Memory B cell (primary cell): ENCODE results near the gene LY9.
A peak's percentile ranks its signal among the peaks of the same experiment; 100 is the strongest.

Experiments used
- ATAC-seq: fragments of 150-1000 bp; cut with Tn5 transposase; 2 replicates; pipeline ENCODE4 v1.10.0; 2021; ENCODE audit warnings: low read depth, mild to moderate bottlenecking, moderate library complexity
- DNase-seq, 2 donors: peaks; one replicate each; pipeline ENCODE4 v3.0.0; 2022; ENCODE audit warnings: low spot score in 2 of 2
- H3K27ac Mint-ChIP-seq: one replicate; pipeline ENCODE4 v1.8.0; 2022; ENCODE audit warnings: mild to moderate bottlenecking, moderate library complexity, mixed read lengths
- H3K27me3 Mint-ChIP-seq: one replicate; pipeline ENCODE4 v1.8.0; 2022; ENCODE audit warnings: mixed read lengths
- H3K36me3 Mint-ChIP-seq: one replicate; pipeline ENCODE4 v1.8.0; 2022; ENCODE audit warnings: mild to moderate bottlenecking, mixed read lengths
- H3K4me1 Mint-ChIP-seq: one replicate; pipeline ENCODE4 v1.8.0; 2022; ENCODE audit warnings: mixed read lengths
- H3K4me3 Mint-ChIP-seq: one replicate; pipeline ENCODE4 v1.8.0; 2022; ENCODE audit warnings: mild to moderate bottlenecking, moderate library complexity, mixed read lengths
- H3K9me3 Mint-ChIP-seq: one replicate; pipeline ENCODE4 v1.8.0; 2022; ENCODE audit warnings: mixed read lengths

LY9 gene

DNA sequence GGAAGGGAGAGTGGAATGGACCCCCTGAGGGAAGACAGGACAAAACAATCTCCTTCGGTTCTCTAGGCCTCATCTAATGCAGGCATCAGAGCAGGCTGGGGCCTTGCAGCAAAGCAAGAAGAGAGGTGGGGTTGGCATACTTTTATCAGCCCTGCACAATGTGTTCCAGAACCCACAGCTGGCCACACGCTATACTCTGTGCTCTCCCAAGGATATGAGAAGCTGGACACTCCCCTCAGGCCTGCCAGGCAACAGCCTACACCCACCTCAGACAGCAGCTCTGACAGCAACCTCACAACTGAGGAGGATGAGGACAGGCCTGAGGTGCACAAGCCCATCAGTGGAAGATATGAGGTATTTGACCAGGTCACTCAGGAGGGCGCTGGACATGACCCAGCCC lies 27.3 kb downstream of the LY9 start:
- Mint-ChIP-seq H3K36me3 (peaks cover 45% of the 10 kb centered on the region), H3K4me3 (no peak overlapping the region), H3K9me3 (no peaks in the 10 kb centered on the region), H3K27me3 (no peaks in the 10 kb centered on the region), H3K27ac (peak overlapping the region; percentile 62), H3K4me1 (no peaks in the 10 kb centered on the region)
- ATAC-seq (no peak), DNase-seq (no peak)

DNA sequence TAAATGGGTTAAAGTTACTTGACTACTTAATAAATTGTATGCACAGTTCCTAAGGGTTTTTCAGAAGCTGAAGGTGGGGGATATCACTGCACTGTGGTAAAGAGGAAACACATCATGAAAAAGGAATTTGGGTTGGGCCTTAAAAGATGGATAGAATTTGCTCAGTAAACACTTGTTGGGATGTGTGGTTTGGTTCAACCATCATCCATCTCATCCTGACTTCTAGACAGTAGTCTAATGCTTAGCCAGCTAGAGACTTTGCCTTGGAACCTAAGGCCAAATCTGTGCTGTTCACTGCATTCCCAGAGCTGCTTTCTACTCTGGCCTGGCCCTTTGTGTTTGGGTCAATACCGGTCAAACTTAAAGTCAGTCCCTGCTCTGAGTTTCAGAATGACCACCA lies 30.6 kb downstream of the LY9 start:
- peak overlapping the region; percentile 21 for H3K27ac Mint-ChIP-seq
- H3K4me3 Mint-ChIP-seq: no peak overlapping the region
- H3K36me3 Mint-ChIP-seq: peaks cover 33% of the 10 kb centered on the region
- no peaks in the 10 kb centered on the region for H3K9me3 Mint-ChIP-seq
- no peaks in the 10 kb centered on the region for H3K27me3 Mint-ChIP-seq
- DNase-seq (no peak), ATAC-seq (no peak)
- H3K4me1 Mint-ChIP-seq: peaks cover 8% of the 10 kb centered on the region

DNA sequence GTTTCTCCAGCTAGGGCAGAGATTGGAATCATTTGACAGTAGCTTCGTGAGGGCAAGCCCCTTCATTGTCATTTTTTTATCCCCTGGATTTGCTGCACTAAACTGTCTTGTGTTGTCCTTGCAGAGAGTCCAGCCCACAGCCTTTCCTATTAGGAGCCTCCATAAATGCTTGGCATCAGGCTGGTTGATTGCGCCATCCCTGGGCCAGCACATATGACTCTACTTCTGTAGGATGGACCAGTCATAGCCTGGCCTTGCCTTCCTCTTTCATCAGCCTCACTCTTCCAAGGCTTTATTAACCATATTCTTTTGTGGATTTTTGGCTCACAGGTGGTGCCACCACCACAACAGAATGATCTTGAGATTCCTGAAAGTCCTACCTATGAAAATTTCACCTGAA lies 31.4 kb downstream of the LY9 start:
- Mint-ChIP-seq H3K9me3 (no peaks in the 10 kb centered on the region), H3K36me3 (peaks cover 25% of the 10 kb centered on the region), H3K4me3 (no peak overlapping the region), H3K27me3 (no peaks in the 10 kb centered on the region), H3K4me1 (peaks cover 8% of the 10 kb centered on the region), H3K27ac (peak overlapping the region; percentile 80)
- no peak for DNase-seq
- no peak for ATAC-seq

DNA sequence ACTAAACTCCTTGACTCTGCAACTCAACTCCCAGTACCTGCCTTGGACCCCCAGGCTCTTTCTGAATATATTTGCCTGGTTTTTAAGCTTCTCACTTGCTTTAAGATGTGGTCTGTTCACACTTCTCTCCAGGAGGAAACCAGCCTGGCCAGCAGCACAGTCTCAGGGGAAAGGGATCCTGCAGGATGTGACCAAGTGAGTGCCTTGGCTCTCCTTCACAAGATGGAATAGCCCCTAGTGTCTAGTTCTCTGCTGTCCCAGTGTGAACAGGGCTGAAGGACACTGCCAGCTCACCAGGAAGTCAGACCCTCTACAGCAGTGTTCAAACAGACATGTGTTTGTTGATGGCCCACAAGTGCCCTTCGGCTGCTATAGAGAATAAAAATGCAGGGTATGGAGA lies 33.8 kb downstream of the LY9 start:
- DNase-seq (no peak), ATAC-seq (no peak)
- Mint-ChIP-seq H3K4me3 (no peak overlapping the region), H3K9me3 (no peaks in the 10 kb centered on the region), H3K27me3 (no peaks in the 10 kb centered on the region), H3K36me3 (peaks cover 19% of the 10 kb centered on the region), H3K4me1 (peaks cover 9% of the 10 kb centered on the region), H3K27ac (peak overlapping the region; percentile 80)

DNA sequence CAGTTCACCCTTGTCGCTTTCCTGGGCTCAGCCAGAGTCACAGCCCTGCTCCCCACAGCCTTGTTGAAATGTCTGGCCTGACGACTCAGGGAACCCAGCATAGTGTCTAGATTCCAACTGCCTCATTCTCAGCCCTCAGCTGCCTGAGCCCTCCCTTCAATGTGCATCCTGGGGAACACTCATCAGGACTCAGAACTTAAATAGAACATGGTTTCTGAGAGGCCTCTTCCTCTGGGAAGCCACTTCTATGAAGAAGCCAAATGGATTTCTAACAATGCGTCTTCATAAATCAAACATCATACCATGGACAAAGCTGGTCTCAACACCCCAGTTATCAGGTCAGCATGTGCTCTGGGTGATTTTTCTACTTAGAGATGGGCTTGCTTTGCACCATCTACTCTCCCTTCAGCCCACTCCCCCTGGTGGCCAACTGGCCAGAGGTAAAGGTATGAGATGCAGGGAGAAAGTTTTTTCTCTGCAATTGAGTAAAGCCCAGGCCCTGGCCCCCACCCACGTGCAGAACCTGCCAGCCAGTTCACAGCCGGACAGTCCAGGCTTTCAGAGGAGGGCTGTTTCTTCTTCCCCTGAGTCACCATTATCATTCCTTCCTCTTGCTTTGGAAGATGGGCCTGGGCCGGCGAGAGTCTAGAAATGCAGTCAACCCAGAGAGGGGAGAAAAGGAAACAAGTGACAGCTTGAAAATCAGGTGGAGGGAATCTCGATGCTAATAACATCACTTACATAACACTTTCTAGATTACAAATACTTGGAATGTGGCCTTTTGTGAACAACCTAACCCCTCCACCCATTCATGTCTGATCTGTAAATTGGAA lies 34.6 kb downstream of the LY9 start:
- ATAC-seq: peak; percentile 94
- H3K27ac Mint-ChIP-seq: peak overlapping the region; percentile 80
- H3K4me3 Mint-ChIP-seq: no peak overlapping the region
- H3K4me1 Mint-ChIP-seq: peaks cover 14% of the 10 kb centered on the region
- no peaks in the 10 kb centered on the region for H3K9me3 Mint-ChIP-seq
- no peaks in the 10 kb centered on the region for H3K27me3 Mint-ChIP-seq
- peak; percentile 74 to 76 for DNase-seq
- peaks cover 19% of the 10 kb centered on the region for H3K36me3 Mint-ChIP-seq

DNA sequence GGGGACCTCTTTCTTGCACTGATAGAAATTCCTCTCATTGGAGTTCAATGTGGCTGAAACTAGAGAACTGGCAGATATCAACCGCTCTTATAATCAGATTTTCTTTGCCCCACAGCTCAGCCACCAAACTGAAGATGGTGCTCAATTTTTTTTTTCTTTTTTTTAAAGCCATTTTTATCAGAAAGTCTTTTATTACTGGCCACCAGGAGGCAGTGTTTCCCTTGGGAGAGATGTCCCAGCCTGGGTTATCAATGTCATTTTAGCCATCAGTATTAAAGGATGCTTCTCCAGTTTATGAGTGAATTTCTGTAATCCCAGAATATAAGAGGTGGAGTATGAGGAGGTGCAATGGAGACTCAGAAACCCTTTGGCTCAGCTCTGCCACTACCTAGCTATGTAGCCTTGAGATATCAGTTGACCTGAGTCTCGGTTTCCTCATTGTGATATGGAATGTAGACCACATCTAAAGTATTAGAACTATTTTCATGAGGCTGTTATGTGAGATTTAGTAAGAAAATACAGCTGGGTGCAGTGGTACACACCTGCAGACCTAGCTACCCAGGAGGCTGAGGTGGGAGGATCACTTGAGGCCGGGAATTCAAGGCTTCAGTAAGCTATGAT lies 39.1 kb downstream of the LY9 start:
- H3K36me3 Mint-ChIP-seq: peaks cover 1% of the 10 kb centered on the region
- H3K4me3 Mint-ChIP-seq: no peak overlapping the region
- peaks cover 36% of the 10 kb centered on the region for H3K4me1 Mint-ChIP-seq
- ATAC-seq (no peak), DNase-seq (peak in 1 of 2 donors; percentile 37)
- no peaks in the 10 kb centered on the region for H3K27me3 Mint-ChIP-seq
- H3K9me3 Mint-ChIP-seq: no peaks in the 10 kb centered on the region
- H3K27ac Mint-ChIP-seq: peak overlapping the region; percentile 35

DNA sequence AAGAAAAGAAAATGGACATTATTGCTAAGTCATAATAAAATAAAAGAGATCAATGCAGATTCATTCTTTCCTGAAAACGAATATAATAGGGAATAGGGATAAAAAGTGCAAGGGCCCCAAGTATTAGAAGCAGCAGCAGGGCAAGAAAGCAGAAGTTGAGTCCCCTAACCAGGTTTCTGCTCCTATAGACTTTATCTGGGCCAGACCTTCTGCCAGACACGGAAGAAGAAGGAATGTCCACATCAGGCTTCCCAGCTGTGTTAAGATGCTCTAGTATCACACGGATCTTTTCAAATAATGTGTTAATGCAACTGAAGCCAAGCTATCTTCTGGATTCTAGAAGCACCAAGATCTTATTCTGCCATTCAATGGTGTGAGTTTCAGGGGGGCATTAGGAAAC lies 39.8 kb downstream of the LY9 start:
- DNase-seq (no peak), ATAC-seq (no peak)
- H3K9me3 Mint-ChIP-seq: no peaks in the 10 kb centered on the region
- no peak overlapping the region for H3K4me3 Mint-ChIP-seq
- H3K27me3 Mint-ChIP-seq: no peaks in the 10 kb centered on the region
- peak overlapping the region; percentile 87 for H3K27ac Mint-ChIP-seq
- peaks cover 33% of the 10 kb centered on the region for H3K4me1 Mint-ChIP-seq
- no peaks in the 10 kb centered on the region for H3K36me3 Mint-ChIP-seq

DNA sequence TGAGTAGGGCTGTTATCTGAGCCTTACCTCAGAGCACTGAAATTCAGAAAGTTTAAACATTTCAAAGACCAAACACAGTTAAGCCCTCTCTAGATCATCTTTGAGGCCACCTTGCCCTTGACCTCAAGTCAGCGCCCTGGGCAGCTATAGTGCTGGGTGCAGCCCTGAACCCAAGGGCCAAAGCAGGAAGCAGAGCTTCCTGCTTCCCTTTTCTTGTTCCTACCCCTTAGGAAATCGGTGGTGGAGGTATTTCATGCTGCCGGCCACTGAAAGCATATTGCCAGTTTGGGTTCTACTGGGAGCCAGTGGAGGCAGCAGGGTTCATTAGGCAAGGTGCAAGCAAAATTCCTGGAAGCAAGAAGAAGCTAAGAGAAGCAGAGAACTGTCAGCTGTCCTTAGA lies 40.6 kb downstream of the LY9 start:
- no peak for ATAC-seq
- H3K36me3 Mint-ChIP-seq: no peaks in the 10 kb centered on the region
- H3K4me1 Mint-ChIP-seq: peaks cover 31% of the 10 kb centered on the region

DNA sequence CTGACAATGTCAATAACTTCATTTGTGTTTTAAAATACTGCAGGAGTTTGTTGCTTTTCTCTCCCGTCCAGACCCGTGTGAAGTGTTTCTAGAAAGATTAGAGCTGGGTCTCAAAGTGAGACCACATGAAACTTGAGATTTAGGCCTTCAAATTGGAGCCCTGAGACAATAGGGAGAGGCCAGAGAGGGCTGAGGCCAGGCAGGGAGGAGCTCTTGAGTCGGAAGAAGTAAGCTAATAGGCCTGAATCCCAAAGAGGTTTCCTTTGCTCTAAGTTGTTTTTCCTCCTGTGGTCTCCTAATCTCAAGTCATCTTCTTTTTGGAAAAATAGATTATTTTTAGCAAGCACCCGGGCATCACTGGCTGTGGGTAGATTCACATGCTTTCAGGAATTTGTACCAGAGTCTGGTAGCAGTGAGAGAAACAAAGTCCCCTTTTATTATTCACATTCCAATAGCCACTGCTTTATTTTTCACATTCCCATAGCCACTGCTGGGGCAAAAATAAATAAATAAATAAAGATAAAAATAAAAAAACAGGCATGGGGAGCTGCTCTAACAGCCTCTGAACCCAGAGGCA lies 41.1 kb downstream of the LY9 start:
- no peak for DNase-seq
- ATAC-seq: no peak
- no peaks in the 10 kb centered on the region for H3K36me3 Mint-ChIP-seq
- H3K4me1 Mint-ChIP-seq: peaks cover 31% of the 10 kb centered on the region
- peak overlapping the region; percentile 87 for H3K27ac Mint-ChIP-seq
- peak overlapping the region; percentile 4 for H3K4me3 Mint-ChIP-seq
- no peaks in the 10 kb centered on the region for H3K27me3 Mint-ChIP-seq
- no peaks in the 10 kb centered on the region for H3K9me3 Mint-ChIP-seq

More for the DNA sequence above, 40.6 kb downstream of the LY9 start:
- DNase-seq: no peak
- H3K27ac Mint-ChIP-seq: peak overlapping the region; percentile 87
- peak overlapping the region; percentile 4 for H3K4me3 Mint-ChIP-seq
- H3K27me3 Mint-ChIP-seq: no peaks in the 10 kb centered on the region
- no peaks in the 10 kb centered on the region for H3K9me3 Mint-ChIP-seq

DNA sequence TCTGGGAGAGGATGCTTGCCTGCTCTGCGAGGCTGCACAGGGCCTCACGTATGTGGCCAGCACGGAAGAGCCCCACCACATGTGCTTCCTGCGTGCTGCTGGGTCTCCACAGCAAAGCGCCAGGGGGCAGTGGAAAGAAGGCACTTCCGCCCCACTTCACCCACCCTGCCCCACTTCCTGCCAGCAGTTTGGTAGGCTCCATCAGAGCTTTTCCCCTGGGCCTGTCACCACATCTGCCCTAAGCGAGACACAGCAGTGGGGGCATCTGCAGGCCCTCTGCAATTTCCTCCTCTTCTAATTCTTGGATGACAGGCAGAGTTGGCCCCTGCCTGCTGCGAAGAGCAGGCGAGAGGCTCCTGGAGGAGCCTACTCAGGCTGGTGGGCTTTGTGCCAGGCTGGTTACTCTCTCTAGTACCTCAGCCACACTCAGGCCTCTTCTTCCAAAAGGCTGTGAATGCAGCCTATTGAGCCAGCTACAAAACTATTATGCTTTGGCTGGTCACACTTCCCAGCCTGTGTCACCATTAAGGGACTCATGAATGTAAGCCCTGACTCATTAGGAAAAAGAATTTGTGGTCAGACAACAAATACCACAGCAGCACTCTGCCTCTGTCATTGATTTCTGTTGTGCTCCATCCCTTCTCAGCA lies 41.7 kb downstream of the LY9 start:
- peak overlapping the region; percentile 82 for H3K27ac Mint-ChIP-seq
- H3K9me3 Mint-ChIP-seq: no peaks in the 10 kb centered on the region
- no peaks in the 10 kb centered on the region for H3K27me3 Mint-ChIP-seq
- peak; percentile 63 to 79 for DNase-seq
- H3K4me1 Mint-ChIP-seq: peaks cover 31% of the 10 kb centered on the region
- H3K4me3 Mint-ChIP-seq: peak overlapping the region; percentile 18
- no peaks in the 10 kb centered on the region for H3K36me3 Mint-ChIP-seq
- ATAC-seq: peak; percentile 98

DNA sequence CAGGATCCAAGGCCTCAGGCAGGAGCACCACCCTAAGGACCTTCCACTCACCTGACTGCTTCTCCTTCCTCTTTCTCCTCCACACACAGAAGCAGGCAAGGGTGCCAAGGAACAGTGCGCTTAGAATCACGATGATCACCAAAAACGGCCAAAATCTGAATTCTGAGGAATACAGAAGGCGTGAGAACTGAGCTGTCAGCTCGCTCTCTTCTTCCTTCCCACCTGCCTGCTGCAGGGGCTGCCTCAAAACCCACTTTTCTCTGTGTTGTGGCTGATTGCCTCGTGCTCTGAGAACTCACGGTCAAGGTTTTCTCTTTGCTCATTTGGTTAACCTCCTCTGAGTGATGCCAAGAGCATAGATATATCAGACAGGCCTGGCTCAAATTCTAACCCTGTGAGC lies 42.9 kb downstream of the LY9 start:
- Mint-ChIP-seq H3K27me3 (no peaks in the 10 kb centered on the region), H3K36me3 (no peaks in the 10 kb centered on the region), H3K4me1 (peaks cover 31% of the 10 kb centered on the region), H3K4me3 (no peak overlapping the region), H3K9me3 (no peaks in the 10 kb centered on the region), H3K27ac (no peak overlapping the region)
- ATAC-seq (no peak), DNase-seq (no peak)

DNA sequence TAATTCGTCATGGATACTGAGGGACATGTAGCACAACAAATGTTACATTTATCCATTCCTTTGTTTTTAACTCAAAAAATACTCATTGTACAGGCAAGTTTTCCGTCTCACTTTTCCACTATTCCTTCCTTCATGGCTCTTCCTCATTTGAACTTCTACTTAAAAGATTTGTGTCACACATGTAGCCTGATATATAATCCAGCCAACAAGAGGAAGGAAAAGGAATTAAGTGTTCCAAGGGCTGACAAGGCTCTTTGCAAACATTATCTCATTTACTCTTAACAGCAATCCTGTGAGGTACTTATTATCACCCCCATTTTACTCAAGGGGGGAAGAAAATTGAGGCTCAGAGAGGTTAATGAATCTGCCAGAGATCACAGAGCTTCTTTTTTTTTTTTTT lies 43.8 kb downstream of the LY9 start:
- no peak for ATAC-seq
- Mint-ChIP-seq H3K4me3 (no peak overlapping the region), H3K27me3 (no peaks in the 10 kb centered on the region), H3K4me1 (peaks cover 30% of the 10 kb centered on the region), H3K36me3 (no peaks in the 10 kb centered on the region), H3K9me3 (no peaks in the 10 kb centered on the region), H3K27ac (no peak overlapping the region)
- no peak for DNase-seq

DNA sequence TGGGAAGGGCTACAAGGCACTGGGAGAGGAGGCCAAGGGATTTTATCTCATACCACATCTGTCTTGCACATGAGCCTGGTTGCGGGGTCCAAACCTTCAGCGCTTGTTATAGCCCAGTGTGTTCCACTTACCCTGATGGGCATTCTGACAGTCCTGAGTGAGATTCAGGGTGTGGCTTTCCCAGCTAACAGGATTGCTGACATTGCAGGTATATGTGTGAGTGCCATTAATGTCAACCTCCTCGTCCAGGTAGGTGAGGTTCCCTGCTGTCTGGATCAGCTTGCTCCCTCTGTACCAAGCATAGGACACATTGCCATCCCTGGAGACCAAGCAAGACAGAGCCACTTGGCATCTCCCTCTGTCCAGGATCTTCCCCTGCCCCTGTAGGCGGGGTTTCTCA lies 45.1 kb downstream of the LY9 start:
- H3K4me1 Mint-ChIP-seq: peaks cover 22% of the 10 kb centered on the region
- peaks cover 2% of the 10 kb centered on the region for H3K27me3 Mint-ChIP-seq
- no peak overlapping the region for H3K27ac Mint-ChIP-seq
- ATAC-seq: no peak
- DNase-seq: no peak
- peaks cover 3% of the 10 kb centered on the region for H3K36me3 Mint-ChIP-seq
- H3K9me3 Mint-ChIP-seq: no peaks in the 10 kb centered on the region
- no peak overlapping the region for H3K4me3 Mint-ChIP-seq
